GM12878 (cell line): ENCODE results near the gene NEMF.

ENCODE experiments used
- CUX1 ChIP-seq: IDR thresholded peaks from 2 replicates; pipeline ENCODE4 v1.6.1; 2012; ENCODE audit warnings: improper control_type of control experiment, low read depth, low read length; ENCODE audit not compliant: insufficient replicate concordance
- EZH2 ChIP-seq: IDR thresholded peaks from 2 replicates; pipeline ENCODE4 v1.6.1; 2012; ENCODE audit warnings: low read depth, mild to moderate bottlenecking, control low read depth, inconsistent platforms, low read length, borderline replicate concordance; ENCODE audit not compliant: control insufficient read depth
- KLF5 ChIP-seq: fragments of 450-650 bp; IDR thresholded peaks from 2 replicates; pipeline ENCODE4 v1.6.1; 2014; ENCODE audit warnings: mild to moderate bottlenecking; ENCODE audit not compliant: partially characterized antibody
- POLR2A ChIP-seq: IDR thresholded peaks from 2 replicates; pipeline ENCODE4 v1.6.1; 2011; ENCODE audit warnings: low read depth, mild to moderate bottlenecking, low read length
- RAD21 ChIP-seq: IDR thresholded peaks from 2 replicates; pipeline ENCODE4 v1.6.1; 2011; ENCODE audit warnings: mild to moderate bottlenecking, low read depth, low read length, moderate library complexity; ENCODE audit not compliant: insufficient read depth
- SIN3A ChIP-seq: IDR thresholded peaks from 2 replicates; pipeline ENCODE4 v1.6.1; 2012; ENCODE audit warnings: low read depth, low read length, improper control_type of control experiment
- TAF1 ChIP-seq: IDR thresholded peaks from 2 replicates; pipeline ENCODE4 v1.6.1; 2011; ENCODE audit warnings: mild to moderate bottlenecking, low read depth, low read length, borderline replicate concordance
- YY1 ChIP-seq: IDR thresholded peaks from 2 replicates; pipeline ENCODE4 v1.6.1; 2011; ENCODE audit warnings: low read depth, mild to moderate bottlenecking, low read length
- TF ChIP-seq, protein P1 (sequence below): IDR thresholded peaks from 2 replicates; pipeline ENCODE4 v1.6.1; 2011; ENCODE audit warnings: mild to moderate bottlenecking, low read depth, low read length, moderate library complexity; ENCODE audit not compliant: insufficient replicate concordance

- TF ChIP-seq EZH2 (no peak), YY1 (no peak), KLF5 (no peak), RAD21 (no peak), TAF1 (no peak), SIN3A (no peak), CUX1 (no peak), POLR2A (no peak)
- TF ChIP-seq, protein P1, sequence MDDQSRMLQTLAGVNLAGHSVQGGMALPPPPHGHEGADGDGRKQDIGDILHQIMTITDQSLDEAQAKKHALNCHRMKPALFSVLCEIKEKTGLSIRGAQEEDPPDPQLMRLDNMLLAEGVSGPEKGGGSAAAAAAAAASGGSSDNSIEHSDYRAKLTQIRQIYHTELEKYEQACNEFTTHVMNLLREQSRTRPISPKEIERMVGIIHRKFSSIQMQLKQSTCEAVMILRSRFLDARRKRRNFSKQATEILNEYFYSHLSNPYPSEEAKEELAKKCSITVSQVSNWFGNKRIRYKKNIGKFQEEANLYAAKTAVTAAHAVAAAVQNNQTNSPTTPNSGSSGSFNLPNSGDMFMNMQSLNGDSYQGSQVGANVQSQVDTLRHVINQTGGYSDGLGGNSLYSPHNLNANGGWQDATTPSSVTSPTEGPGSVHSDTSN = no peak
Observed at GRCh38 chr14:49853158-49853477, 530 bp upstream of the NEMF start.
